WTC11 (cell line): Measurements from ENCODE around the gene TSPAN10. TPM values are rescaled to one million over a fixed set of nuclear protein-coding genes. Genes with fewer than 3 reads are reported as not detected.

Experiments used
- ATAC-seq: fragments of 200-7000 bp; cut with Tn5 transposase; 2 replicates; pipeline ENCODE4 v1.10.0; 2021; ENCODE audit warnings: mild to moderate bottlenecking, moderate library complexity
- CTCF ChIA-PET: fragments of 300-600 bp; sonication (Branson Sonifier 250); formaldehyde crosslinking; loops from one replicate; lab custom pipeline; 2021; ENCODE audit warnings: antibody characterized with exemption; lab: Charles Lee
- POLR2A ChIA-PET: fragments of 350-600 bp; sonication (Branson Sonifier 250); formaldehyde crosslinking; loops from one replicate; lab custom pipeline; 2021; ENCODE audit warnings: antibody characterized with exemption; lab: Charles Lee
- DNase-seq: peaks from one replicate; pipeline ENCODE4 v3.0.0; 2021; ENCODE audit warnings: low spot score
- H3K27ac Mint-ChIP-seq: 2 replicates; pipeline ENCODE4 v1.8.0; 2021; ENCODE audit warnings: mixed read lengths
- H3K27me3 Mint-ChIP-seq: 2 replicates; pipeline ENCODE4 v1.8.0; 2021; ENCODE audit warnings: low read depth, mild to moderate bottlenecking, moderate library complexity, mixed read lengths
- H3K36me3 Mint-ChIP-seq: 2 replicates; pipeline ENCODE4 v1.8.0; 2021; ENCODE audit warnings: mixed read lengths
- H3K4me1 Mint-ChIP-seq: 2 replicates; pipeline ENCODE4 v1.8.0; 2022; ENCODE audit warnings: mixed read lengths
- H3K4me3 Mint-ChIP-seq: 2 replicates; pipeline ENCODE4 v1.8.0; 2021; ENCODE audit warnings: mild to moderate bottlenecking, moderate library complexity, mixed read lengths
- H3K9me3 Mint-ChIP-seq: 2 replicates; pipeline ENCODE4 v1.8.0; 2021; ENCODE audit warnings: mixed read lengths
- CBFB ChIP-seq: sonication (generic); formaldehyde crosslinking; IDR thresholded peaks from 2 replicates; pipeline ENCODE4 v1.8.1; 2022; ENCODE audit warnings: mild to moderate bottlenecking, low read depth, missing genetic modification reagents
- EMX1 ChIP-seq: fragments of 250-450 bp; sonication (Bioruptor Pico); IDR thresholded peaks from 2 replicates; pipeline ENCODE4 v1.8.0; 2021; ENCODE audit warnings: mild to moderate bottlenecking
- FOXJ3 ChIP-seq: sonication (generic); formaldehyde crosslinking; IDR thresholded peaks from 2 replicates; pipeline ENCODE4 v1.9.0; 2021; ENCODE audit warnings: missing genetic modification reagents, mild to moderate bottlenecking, borderline replicate concordance
- JAZF1 ChIP-seq: fragments of 250-450 bp; sonication (Bioruptor Pico); IDR thresholded peaks from 2 replicates; pipeline ENCODE4 v1.9.0; 2021; ENCODE audit warnings: moderate library complexity, mild to moderate bottlenecking, inconsistent platforms
- JUN ChIP-seq: sonication (generic); formaldehyde crosslinking; IDR thresholded peaks from 2 replicates; pipeline ENCODE4 v1.8.0; 2023; ENCODE audit warnings: mild to moderate bottlenecking, missing genetic modification reagents
- NR3C1 ChIP-seq: sonication (generic); formaldehyde crosslinking; conservative IDR thresholded peaks from 2 replicates; pipeline ENCODE4 v1.8.1; 2023; ENCODE audit warnings: low read depth, mild to moderate bottlenecking, missing genetic modification reagents
- RORB ChIP-seq: fragments of 250-450 bp; sonication (Bioruptor Pico); IDR thresholded peaks from 2 replicates; pipeline ENCODE4 v1.9.0; 2021; ENCODE audit warnings: mild to moderate bottlenecking
- TP53 ChIP-seq: sonication (generic); formaldehyde crosslinking; IDR thresholded peaks from 2 replicates; pipeline ENCODE4 v1.8.1; 2023; ENCODE audit warnings: mild to moderate bottlenecking, missing genetic modification reagents
- ZBTB21 ChIP-seq: sonication (generic); formaldehyde crosslinking; IDR thresholded peaks from 2 replicates; pipeline ENCODE4 v1.8.1; 2023; ENCODE audit warnings: mild to moderate bottlenecking, missing genetic modification reagents, borderline replicate concordance
- ZNF121 ChIP-seq: sonication (generic); formaldehyde crosslinking; IDR thresholded peaks from 2 replicates; pipeline ENCODE4 v1.8.0; 2023; ENCODE audit warnings: missing genetic modification reagents
- ZNF219 ChIP-seq: sonication (generic); formaldehyde crosslinking; IDR thresholded peaks from 2 replicates; pipeline ENCODE4 v1.8.0; 2023; ENCODE audit warnings: missing genetic modification reagents, mild to moderate bottlenecking, borderline replicate concordance
- ZNF396 ChIP-seq: fragments of 250-450 bp; sonication (Bioruptor Pico); IDR thresholded peaks from 2 replicates; pipeline ENCODE4 v1.8.0; 2021; ENCODE audit warnings: mild to moderate bottlenecking, moderate library complexity, borderline replicate concordance
- total RNA-seq: library from RNA; stranded (reverse); gene quantifications from 3 replicates; pipeline ENCODE4 v1.2.3, GENCODE V29; 2021
- TF ChIP-seq, protein P1 (sequence below): sonication (generic); formaldehyde crosslinking; IDR thresholded peaks from 2 replicates; pipeline ENCODE4 v1.8.0; 2022; ENCODE audit warnings: mild to moderate bottlenecking, missing genetic modification reagents
- TF ChIP-seq, protein P2 (sequence below): fragments of 200-600 bp; IDR thresholded peaks from 2 replicates; pipeline ENCODE4 v1.8.0; 2022; ENCODE audit warnings: antibody characterized with exemption
- TF ChIP-seq, protein P3 (sequence below): sonication (generic); formaldehyde crosslinking; IDR thresholded peaks from 2 replicates; pipeline ENCODE4 v1.8.1; 2022; ENCODE audit warnings: missing genetic modification reagents, borderline replicate concordance
- TF ChIP-seq, protein P4 (sequence below): sonication (generic); formaldehyde crosslinking; conservative IDR thresholded peaks from 2 replicates; pipeline ENCODE4 v1.8.1; 2023; ENCODE audit warnings: mild to moderate bottlenecking, low read depth, missing genetic modification reagents, moderate library complexity
- TF ChIP-seq, protein P5 (sequence below): sonication (generic); formaldehyde crosslinking; IDR thresholded peaks from 2 replicates; pipeline ENCODE4 v1.8.0; 2022; ENCODE audit warnings: mild to moderate bottlenecking, missing genetic modification reagents
- TF ChIP-seq, protein P6 (sequence below): sonication (generic); formaldehyde crosslinking; IDR thresholded peaks from 2 replicates; pipeline ENCODE4 v1.8.0; 2023; ENCODE audit warnings: mild to moderate bottlenecking, missing genetic modification reagents

The TSPAN10 gene
- total RNA-seq, 1 experiment from 2014 or later: 1.5 TPM

DNA sequence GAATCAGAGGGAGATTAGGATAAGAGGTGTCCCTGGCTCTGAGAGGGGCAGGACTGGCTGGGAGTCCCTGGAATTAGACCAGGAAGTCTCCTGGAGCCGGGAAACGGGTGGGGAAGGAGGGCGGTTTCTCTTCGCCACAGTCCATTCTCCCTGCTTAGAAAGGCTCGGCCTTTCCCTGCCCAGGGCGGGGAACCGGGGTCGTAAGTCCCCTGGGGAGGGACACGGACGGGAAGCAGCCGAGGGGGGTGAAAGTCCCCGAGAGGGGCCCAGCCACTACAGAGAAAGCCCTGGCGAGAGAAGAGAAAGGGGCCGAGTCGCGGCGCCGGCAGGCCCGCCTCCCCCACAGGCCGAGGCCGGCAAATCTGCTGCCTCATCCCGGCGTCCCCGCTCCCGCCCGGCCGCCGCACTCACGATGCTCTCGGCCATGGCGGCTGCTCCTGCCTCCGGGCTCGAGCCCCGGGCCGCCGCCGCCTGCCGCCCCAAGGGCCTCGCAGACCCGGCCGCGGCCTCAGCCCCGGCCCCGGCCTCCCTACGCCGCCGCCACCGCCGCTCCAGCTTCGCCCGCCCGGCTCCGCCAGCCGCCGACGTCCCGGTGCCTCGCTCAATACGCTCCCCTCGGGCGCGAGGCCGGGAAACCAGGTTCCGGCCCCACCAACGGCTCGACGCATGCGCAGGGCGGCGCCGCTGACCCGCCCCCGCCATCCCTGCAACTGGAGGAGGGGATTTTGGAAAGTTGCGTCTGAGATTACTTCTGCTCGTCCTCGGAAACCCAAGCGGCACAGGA is at the start of gene TSPAN10, which contains the start of gene NPLOC4 (continued):
- TF ChIP-seq JUN (CRISPR knock-in tag): peak; percentile 72; the same call in 1 of the 2 replicates
- TF ChIP-seq, protein P1, sequence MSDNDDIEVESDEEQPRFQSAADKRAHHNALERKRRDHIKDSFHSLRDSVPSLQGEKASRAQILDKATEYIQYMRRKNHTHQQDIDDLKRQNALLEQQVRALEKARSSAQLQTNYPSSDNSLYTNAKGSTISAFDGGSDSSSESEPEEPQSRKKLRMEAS (CRISPR knock-in tag): no peak; the same call in 1 of the 2 replicates
- TF ChIP-seq FOXJ3 (CRISPR knock-in tag): no peak
- no peak for TF ChIP-seq JAZF1
- TF ChIP-seq, protein P2, sequence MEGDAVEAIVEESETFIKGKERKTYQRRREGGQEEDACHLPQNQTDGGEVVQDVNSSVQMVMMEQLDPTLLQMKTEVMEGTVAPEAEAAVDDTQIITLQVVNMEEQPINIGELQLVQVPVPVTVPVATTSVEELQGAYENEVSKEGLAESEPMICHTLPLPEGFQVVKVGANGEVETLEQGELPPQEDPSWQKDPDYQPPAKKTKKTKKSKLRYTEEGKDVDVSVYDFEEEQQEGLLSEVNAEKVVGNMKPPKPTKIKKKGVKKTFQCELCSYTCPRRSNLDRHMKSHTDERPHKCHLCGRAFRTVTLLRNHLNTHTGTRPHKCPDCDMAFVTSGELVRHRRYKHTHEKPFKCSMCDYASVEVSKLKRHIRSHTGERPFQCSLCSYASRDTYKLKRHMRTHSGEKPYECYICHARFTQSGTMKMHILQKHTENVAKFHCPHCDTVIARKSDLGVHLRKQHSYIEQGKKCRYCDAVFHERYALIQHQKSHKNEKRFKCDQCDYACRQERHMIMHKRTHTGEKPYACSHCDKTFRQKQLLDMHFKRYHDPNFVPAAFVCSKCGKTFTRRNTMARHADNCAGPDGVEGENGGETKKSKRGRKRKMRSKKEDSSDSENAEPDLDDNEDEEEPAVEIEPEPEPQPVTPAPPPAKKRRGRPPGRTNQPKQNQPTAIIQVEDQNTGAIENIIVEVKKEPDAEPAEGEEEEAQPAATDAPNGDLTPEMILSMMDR: no peak
- no peak for TF ChIP-seq ZNF396
- TF ChIP-seq TP53 (CRISPR knock-in tag): peak; percentile 82
- peak; percentile 48; the same call in 1 of the 2 replicates for TF ChIP-seq NR3C1 (CRISPR knock-in tag)
- TF ChIP-seq, protein P3, sequence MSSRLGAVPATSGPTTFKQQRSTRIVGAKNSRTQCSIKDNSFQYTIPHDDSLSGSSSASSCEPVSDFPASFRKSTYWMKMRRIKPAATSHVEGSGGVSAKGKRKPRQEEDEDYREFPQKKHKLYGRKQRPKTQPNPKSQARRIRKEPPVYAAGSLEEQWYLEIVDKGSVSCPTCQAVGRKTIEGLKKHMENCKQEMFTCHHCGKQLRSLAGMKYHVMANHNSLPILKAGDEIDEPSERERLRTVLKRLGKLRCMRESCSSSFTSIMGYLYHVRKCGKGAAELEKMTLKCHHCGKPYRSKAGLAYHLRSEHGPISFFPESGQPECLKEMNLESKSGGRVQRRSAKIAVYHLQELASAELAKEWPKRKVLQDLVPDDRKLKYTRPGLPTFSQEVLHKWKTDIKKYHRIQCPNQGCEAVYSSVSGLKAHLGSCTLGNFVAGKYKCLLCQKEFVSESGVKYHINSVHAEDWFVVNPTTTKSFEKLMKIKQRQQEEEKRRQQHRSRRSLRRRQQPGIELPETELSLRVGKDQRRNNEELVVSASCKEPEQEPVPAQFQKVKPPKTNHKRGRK (CRISPR knock-in tag): no peak
- TF ChIP-seq ZBTB21 (CRISPR knock-in tag): no peak; the same call in 1 of the 2 replicates
- TF ChIP-seq EMX1: no peak
- TF ChIP-seq, protein P4, sequence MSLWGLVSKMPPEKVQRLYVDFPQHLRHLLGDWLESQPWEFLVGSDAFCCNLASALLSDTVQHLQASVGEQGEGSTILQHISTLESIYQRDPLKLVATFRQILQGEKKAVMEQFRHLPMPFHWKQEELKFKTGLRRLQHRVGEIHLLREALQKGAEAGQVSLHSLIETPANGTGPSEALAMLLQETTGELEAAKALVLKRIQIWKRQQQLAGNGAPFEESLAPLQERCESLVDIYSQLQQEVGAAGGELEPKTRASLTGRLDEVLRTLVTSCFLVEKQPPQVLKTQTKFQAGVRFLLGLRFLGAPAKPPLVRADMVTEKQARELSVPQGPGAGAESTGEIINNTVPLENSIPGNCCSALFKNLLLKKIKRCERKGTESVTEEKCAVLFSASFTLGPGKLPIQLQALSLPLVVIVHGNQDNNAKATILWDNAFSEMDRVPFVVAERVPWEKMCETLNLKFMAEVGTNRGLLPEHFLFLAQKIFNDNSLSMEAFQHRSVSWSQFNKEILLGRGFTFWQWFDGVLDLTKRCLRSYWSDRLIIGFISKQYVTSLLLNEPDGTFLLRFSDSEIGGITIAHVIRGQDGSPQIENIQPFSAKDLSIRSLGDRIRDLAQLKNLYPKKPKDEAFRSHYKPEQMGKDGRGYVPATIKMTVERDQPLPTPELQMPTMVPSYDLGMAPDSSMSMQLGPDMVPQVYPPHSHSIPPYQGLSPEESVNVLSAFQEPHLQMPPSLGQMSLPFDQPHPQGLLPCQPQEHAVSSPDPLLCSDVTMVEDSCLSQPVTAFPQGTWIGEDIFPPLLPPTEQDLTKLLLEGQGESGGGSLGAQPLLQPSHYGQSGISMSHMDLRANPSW (CRISPR knock-in tag): no peak

DNA sequence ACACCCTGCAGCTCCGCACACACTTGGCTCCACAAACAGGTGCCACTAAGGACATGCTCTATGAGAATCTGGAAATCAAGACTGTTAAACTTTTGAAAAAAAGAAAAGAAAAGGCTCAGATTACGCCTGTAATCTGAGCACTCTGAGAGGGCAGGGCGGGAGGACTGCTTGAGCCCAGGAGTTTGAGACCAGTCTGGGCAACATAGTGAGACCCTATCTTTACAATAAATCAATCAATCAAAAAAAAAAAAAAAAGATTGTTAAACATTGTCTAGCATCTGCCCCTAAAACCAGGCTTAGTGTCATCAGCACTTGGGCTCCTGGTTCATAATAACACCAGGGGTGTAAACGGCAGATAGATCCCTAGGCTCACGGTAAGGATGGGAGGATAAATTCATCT is 47.4 kb upstream of the TSPAN10 start:
- no peak for ATAC-seq
- Mint-ChIP-seq H3K36me3 (peaks cover 58% of the 10 kb centered on the region), H3K27ac (no peak overlapping the region), H3K4me1 (no peaks in the 10 kb centered on the region), H3K4me3 (no peak overlapping the region), H3K27me3 (no peaks in the 10 kb centered on the region)
- ChIA-PET POLR2A (no interaction called here), CTCF (no interaction called here)
- TF ChIP-seq ZNF121 (CRISPR knock-in tag): 0 out of 2 replicates have a peak, but pooled peaks have one; percentile 9
- TF ChIP-seq CBFB (CRISPR knock-in tag): no peak
- TF ChIP-seq, protein P5, sequence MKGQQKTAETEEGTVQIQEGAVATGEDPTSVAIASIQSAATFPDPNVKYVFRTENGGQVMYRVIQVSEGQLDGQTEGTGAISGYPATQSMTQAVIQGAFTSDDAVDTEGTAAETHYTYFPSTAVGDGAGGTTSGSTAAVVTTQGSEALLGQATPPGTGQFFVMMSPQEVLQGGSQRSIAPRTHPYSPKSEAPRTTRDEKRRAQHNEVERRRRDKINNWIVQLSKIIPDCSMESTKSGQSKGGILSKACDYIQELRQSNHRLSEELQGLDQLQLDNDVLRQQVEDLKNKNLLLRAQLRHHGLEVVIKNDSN (CRISPR knock-in tag): no peak
- no peak for TF ChIP-seq RORB
- TF ChIP-seq ZNF219 (CRISPR knock-in tag): no peak
- TF ChIP-seq ZNF396: no peak
- TF ChIP-seq, protein P6, sequence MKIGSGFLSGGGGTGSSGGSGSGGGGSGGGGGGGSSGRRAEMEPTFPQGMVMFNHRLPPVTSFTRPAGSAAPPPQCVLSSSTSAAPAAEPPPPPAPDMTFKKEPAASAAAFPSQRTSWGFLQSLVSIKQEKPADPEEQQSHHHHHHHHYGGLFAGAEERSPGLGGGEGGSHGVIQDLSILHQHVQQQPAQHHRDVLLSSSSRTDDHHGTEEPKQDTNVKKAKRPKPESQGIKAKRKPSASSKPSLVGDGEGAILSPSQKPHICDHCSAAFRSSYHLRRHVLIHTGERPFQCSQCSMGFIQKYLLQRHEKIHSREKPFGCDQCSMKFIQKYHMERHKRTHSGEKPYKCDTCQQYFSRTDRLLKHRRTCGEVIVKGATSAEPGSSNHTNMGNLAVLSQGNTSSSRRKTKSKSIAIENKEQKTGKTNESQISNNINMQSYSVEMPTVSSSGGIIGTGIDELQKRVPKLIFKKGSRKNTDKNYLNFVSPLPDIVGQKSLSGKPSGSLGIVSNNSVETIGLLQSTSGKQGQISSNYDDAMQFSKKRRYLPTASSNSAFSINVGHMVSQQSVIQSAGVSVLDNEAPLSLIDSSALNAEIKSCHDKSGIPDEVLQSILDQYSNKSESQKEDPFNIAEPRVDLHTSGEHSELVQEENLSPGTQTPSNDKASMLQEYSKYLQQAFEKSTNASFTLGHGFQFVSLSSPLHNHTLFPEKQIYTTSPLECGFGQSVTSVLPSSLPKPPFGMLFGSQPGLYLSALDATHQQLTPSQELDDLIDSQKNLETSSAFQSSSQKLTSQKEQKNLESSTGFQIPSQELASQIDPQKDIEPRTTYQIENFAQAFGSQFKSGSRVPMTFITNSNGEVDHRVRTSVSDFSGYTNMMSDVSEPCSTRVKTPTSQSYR (CRISPR knock-in tag): no peak
- TF ChIP-seq, all 79 proteins: peak for 1
- DNase-seq: no peak
- H3K9me3 Mint-ChIP-seq: no peaks in the 10 kb centered on the region
